PC-3 (cell line): ENCODE results near the gene WDR62. TPM values are rescaled to one million over a fixed set of nuclear protein-coding genes. Genes with fewer than 3 reads are reported as not detected.
"Not testable (repeated sequence)": the region's sequence is repeated elsewhere in the genome, so short reads cannot be mapped to it uniquely, and the experiment has no call there.

Source experiments
- ATAC-seq: fragments of 200-7000 bp; cut with Tn5 transposase; 2 replicates; pipeline ENCODE4 v1.9.1; 2020; ENCODE audit warnings: mild to moderate bottlenecking, moderate library complexity
- BruUV-seq: library from RNA; stranded (reverse); fragments of 400-500 nt; replicated peaks from 2 replicates; lab custom pipeline; 2021; lab: Mats Ljungman, UMichigan
- CTCF ChIA-PET: fragments of 300-600 bp; sonication (Branson Sonifier 250); formaldehyde crosslinking; loops from one replicate; lab custom pipeline; 2022; ENCODE audit warnings: antibody characterized with exemption; lab: Charles Lee
- POLR2A ChIA-PET: fragments of 300-600 bp; sonication (Branson Sonifier 250); formaldehyde crosslinking; loops from one replicate; lab custom pipeline; 2022; ENCODE audit warnings: antibody characterized with exemption; ENCODE audit not compliant: unreplicated experiment; lab: Charles Lee
- DNase-seq: peaks from one replicate; pipeline ENCODE4 v3.0.0-alpha.2; 2015
- H2AFZ ChIP-seq: fragments of 300-600 bp; sonication (generic); 2 replicates; pipeline ENCODE4 v1.6.0; 2016; ENCODE audit warnings: antibody characterized with exemption, low read length
- H3F3A ChIP-seq: fragments of 300-600 bp; sonication (generic); one replicate; pipeline ENCODE4 v1.6.0; 2017; ENCODE audit warnings: antibody characterized with exemption, low read length, control low read depth, mild to moderate bottlenecking; ENCODE audit not compliant: unreplicated experiment
- H3K27ac ChIP-seq: fragments of 300-600 bp; sonication (generic); 2 replicates; pipeline ENCODE4 v1.5.1; 2016; ENCODE audit warnings: mild to moderate bottlenecking, low read length
- H3K27me3 ChIP-seq: fragments of 300-600 bp; sonication (generic); 2 replicates; pipeline ENCODE4 v1.6.1; 2016; ENCODE audit warnings: low read length, mixed read lengths
- H3K36me3 ChIP-seq: fragments of 300-600 bp; sonication (generic); 2 replicates; pipeline ENCODE4 v1.6.1; 2016; ENCODE audit warnings: low read depth, mixed run types, low read length, mixed read lengths
- H3K4me1 ChIP-seq: fragments of 300-600 bp; sonication (generic); 2 replicates; pipeline ENCODE4 v1.5.1; 2016; ENCODE audit warnings: low read length; ENCODE audit not compliant: insufficient read depth
- H3K4me2 ChIP-seq: fragments of 300-600 bp; sonication (generic); 2 replicates; pipeline ENCODE4 v1.6.0; 2016; ENCODE audit warnings: low read length
- H3K4me3 ChIP-seq: fragments of 300-600 bp; sonication (generic); 2 replicates; pipeline ENCODE4 v1.5.1; 2016; ENCODE audit warnings: mild to moderate bottlenecking, low read length, mixed read lengths
- H3K79me2 ChIP-seq: fragments of 300-600 bp; sonication (generic); 2 replicates; pipeline ENCODE4 v1.6.1; 2017; ENCODE audit warnings: low read length, mixed read lengths
- H3K9ac ChIP-seq: fragments of 300-600 bp; sonication (generic); 2 replicates; pipeline ENCODE4 v1.6.0; 2016; ENCODE audit warnings: mild to moderate bottlenecking, low read length
- H3K9me2 ChIP-seq: fragments of 300-600 bp; sonication (generic); replicated peaks from 2 replicates; pipeline ENCODE4 v1.6.1; 2016; ENCODE audit warnings: mixed run types, low read length, mixed read lengths
- H3K9me3 ChIP-seq: fragments of 300-600 bp; sonication (generic); 2 replicates; pipeline ENCODE4 v1.6.1; 2016; ENCODE audit warnings: low read length, mixed read lengths
- H4K20me1 ChIP-seq: fragments of 300-600 bp; sonication (generic); 2 replicates; pipeline ENCODE4 v1.6.1; 2016; ENCODE audit warnings: low read length, mixed read lengths
- EZH2 ChIP-seq: fragments of 300-600 bp; sonication (generic); IDR thresholded peaks from one replicate; pipeline ENCODE4 v1.6.1; 2017; ENCODE audit warnings: antibody characterized with exemption, mild to moderate bottlenecking, low read length; ENCODE audit not compliant: unreplicated experiment
- EZH2phosphoT487 ChIP-seq: fragments of 300-600 bp; sonication (generic); IDR thresholded peaks from 2 replicates; pipeline ENCODE4 v1.6.1; 2018; ENCODE audit warnings: mild to moderate bottlenecking, antibody characterized with exemption, low read length, borderline replicate concordance
- intact Hi-C: fragments of 100-400 bp; cut with micrococcal nuclease; formaldehyde crosslinking; loops from 2 replicates; pipeline ENCODE4 v1.9.0; 2023
- total RNA-seq: library from RNA; depleted of rRNA; stranded (reverse); fragments of >200 nt; gene quantifications from 2 replicates; pipeline ENCODE4 v1.2.3, GENCODE V29; 2014
- TF ChIP-seq, protein P1 (sequence below): fragments of 300-600 bp; sonication (generic); conservative IDR thresholded peaks from 2 replicates; pipeline ENCODE4 v1.5.1; 2017; ENCODE audit warnings: antibody characterized with exemption, low read depth, mild to moderate bottlenecking, low read length

WDR62 gene
- total RNA-seq, 1 experiment from 2014 or later = 13.9 TPM

DNA sequence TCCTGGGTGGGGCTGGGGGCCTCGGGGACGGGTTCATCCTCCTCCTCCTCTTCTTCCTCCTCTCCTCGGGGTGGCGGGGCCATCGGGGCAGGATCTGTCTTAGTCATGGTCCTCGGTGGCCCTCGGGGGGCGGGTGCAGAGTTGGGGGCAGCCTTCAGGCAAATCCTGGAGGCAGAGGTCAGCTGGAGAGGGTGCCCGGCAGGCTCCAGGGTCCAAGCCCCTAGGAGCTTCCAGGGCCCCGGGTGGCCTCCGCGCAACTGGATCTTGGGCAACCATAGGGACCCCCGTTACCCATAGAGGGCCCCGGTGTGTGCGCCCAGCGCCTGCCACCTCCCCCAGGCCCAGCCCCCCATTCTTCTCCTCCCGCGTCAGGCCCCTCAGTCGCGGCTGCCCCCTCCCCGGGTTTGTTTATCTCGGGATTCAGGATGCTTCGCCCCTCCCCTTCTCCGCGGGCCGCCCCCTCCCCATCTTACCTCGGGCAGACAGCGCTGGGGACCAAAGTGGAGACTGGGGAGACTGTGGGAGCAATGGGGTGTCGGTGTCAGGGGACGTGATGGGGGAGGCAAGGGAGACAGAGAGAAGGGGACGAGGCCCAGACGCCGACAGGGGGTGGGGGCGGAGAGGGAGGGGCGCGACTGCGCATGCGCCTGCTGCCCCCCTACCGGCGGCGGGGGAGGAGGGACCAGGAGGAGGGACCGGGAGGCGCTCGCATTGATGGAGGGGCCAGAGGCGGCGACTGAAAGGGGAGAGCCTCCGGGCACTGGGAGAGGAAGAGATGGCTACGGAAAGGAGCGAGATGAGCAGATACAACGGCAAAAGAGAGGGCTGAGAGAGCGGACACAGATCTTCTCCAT lies 22.2 kb upstream of the WDR62 start, which contains the start of gene CLIP3:
Gene CLIP3 (minus strand): TSS at position 623 of the 854 bp plus-strand sequence. CDS start 516 bp downstream, at position 107.
- CTCF ChIA-PET = no interaction called here
- H3K4me1 ChIP-seq = no peaks in the 10 kb centered on the region
- H3K79me2 ChIP-seq = no peaks in the 10 kb centered on the region
- H3K9ac ChIP-seq = no peak within 1 kb of the TSS
- no peak within 1 kb of the TSS for H3K4me2 ChIP-seq
- no peaks in the 10 kb centered on the region for H3K9me2 ChIP-seq
- H3F3A ChIP-seq = no peaks in the 10 kb centered on the region
- no peak for DNase-seq
- BruUV-seq = no TSS peak
- TF ChIP-seq EZH2phosphoT487 (no peak), EZH2 (no peak)
- TF ChIP-seq, protein P1, sequence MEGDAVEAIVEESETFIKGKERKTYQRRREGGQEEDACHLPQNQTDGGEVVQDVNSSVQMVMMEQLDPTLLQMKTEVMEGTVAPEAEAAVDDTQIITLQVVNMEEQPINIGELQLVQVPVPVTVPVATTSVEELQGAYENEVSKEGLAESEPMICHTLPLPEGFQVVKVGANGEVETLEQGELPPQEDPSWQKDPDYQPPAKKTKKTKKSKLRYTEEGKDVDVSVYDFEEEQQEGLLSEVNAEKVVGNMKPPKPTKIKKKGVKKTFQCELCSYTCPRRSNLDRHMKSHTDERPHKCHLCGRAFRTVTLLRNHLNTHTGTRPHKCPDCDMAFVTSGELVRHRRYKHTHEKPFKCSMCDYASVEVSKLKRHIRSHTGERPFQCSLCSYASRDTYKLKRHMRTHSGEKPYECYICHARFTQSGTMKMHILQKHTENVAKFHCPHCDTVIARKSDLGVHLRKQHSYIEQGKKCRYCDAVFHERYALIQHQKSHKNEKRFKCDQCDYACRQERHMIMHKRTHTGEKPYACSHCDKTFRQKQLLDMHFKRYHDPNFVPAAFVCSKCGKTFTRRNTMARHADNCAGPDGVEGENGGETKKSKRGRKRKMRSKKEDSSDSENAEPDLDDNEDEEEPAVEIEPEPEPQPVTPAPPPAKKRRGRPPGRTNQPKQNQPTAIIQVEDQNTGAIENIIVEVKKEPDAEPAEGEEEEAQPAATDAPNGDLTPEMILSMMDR = no peak
- no peak for ATAC-seq
- H3K4me3 ChIP-seq = no peak within 1 kb of the TSS
- no peaks in the 10 kb centered on the region for H3K36me3 ChIP-seq
- no peaks in the 10 kb centered on the region for H4K20me1 ChIP-seq
- H3K27ac ChIP-seq = no peak within 1 kb of the TSS
- POLR2A ChIA-PET = no interaction called here
- intact Hi-C loops = no loop called here
- no peaks in the 10 kb centered on the region for H3K27me3 ChIP-seq
- H3K9me3 ChIP-seq = no peaks in the 10 kb centered on the region
- no peak within 1 kb of the TSS for H2AFZ ChIP-seq

DNA sequence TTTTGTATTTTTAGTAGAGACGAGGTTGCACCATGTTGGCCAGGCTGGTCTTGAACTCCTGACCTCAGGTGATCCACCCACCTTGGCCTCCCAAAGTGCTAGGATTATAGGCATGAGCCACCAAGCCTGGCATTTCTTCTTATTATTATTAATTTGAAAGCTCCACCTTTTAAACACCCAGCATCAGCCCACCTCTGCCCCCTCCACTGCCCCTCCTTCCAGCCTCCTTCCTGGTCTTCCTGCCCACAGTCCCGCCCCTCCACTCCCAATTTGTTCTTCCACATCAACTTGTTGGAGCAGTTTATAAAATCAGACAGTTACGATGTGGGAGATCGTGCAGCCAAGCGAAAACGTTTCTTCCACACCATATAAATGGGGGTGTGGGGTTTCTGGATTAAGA lies 14.2 kb upstream of the WDR62 start:
- no TSS peak for BruUV-seq
- no peak overlapping the region for H3K9ac ChIP-seq
- no peak overlapping the region for H3K4me2 ChIP-seq
- no peaks in the 10 kb centered on the region for H4K20me1 ChIP-seq
- ATAC-seq = no peak
- TF ChIP-seq EZH2 (no peak), EZH2phosphoT487 (no peak)
- TF ChIP-seq, protein P1 = no peak
- H3K4me3 ChIP-seq = no peak overlapping the region
- no peaks in the 10 kb centered on the region for H3K9me3 ChIP-seq
- H3K4me1 ChIP-seq = no peaks in the 10 kb centered on the region
- POLR2A ChIA-PET = no interaction called here
- H3K79me2 ChIP-seq = no peaks in the 10 kb centered on the region
- no peak overlapping the region for H2AFZ ChIP-seq
- H3K27ac ChIP-seq = no peak overlapping the region
- no peaks in the 10 kb centered on the region for H3K27me3 ChIP-seq
- no peaks in the 10 kb centered on the region for H3K9me2 ChIP-seq
- no peak for DNase-seq
- no peaks in the 10 kb centered on the region for H3F3A ChIP-seq
- no peaks in the 10 kb centered on the region for H3K36me3 ChIP-seq
- intact Hi-C loops = no loop called here
- CTCF ChIA-PET = interaction anchor here (0.7 kb wide), 1 partner anchor 10 kb away, joined by 3 read pairs; no protein-coding TSS in a partner anchor

DNA sequence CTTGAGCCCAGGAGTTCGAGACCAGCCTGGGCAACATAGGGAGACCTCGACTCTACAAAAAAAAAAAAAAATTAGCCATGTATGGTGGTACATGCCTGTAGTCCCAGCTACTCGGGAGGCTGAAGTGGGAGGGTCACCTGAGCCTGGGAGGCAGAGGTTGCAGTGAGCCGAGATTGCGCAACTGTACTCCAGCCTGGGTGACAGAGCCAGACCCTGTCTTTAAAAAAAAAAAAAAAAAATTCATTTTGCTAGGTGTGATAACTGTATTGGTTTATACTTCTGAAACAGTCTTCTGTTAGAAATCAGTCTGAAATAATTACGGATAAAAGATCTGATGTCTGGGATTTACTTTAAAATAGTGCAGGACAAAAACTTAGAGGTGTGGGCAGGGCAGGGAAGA lies 13.6 kb upstream of the WDR62 start:
- H3K9ac ChIP-seq, ATAC-seq, H3K9me2 ChIP-seq, H3K9me3 ChIP-seq, H3K4me1 ChIP-seq, H3F3A ChIP-seq, H2AFZ ChIP-seq, intact Hi-C loops, H3K36me3 ChIP-seq, H3K27ac ChIP-seq, POLR2A ChIA-PET, BruUV-seq, H3K79me2 ChIP-seq, H4K20me1 ChIP-seq, H3K4me2 ChIP-seq, DNase-seq, H3K27me3 ChIP-seq, H3K4me3 ChIP-seq: not testable (repeated sequence)
- CTCF ChIA-PET = interaction anchor here (0.6 kb wide), 1 partner anchor 12 kb away, joined by 3 read pairs; no protein-coding TSS in a partner anchor
